Hepatocyte (in vitro differentiated cells): Measurements from ENCODE around the gene CLTB. TPM values are rescaled to one million over a fixed set of nuclear protein-coding genes. Genes with fewer than 3 reads are reported as not detected.

Source experiments
- DNase-seq: peaks from one replicate; pipeline ENCODE4 v3.0.0-alpha.2; 2016; ENCODE audit warnings: low spot score
- H2AFZ ChIP-seq: fragments of 200-600 bp; sonication (generic); 2 replicates; pipeline ENCODE4 v1.6.0; 2016; ENCODE audit warnings: antibody characterized with exemption, mild to moderate bottlenecking
- H3K27ac ChIP-seq: fragments of 200-600 bp; sonication (generic); 2 replicates; pipeline ENCODE4 v1.5.1; 2016; ENCODE audit warnings: mild to moderate bottlenecking
- H3K27me3 ChIP-seq: fragments of 200-600 bp; sonication (generic); 2 replicates; pipeline ENCODE4 v1.6.1; 2016
- H3K36me3 ChIP-seq: fragments of 200-600 bp; sonication (generic); replicated peaks from 2 replicates; pipeline ENCODE4 v1.5.1; 2016; ENCODE audit warnings: low read depth; ENCODE audit not compliant: insufficient read depth
- H3K4me1 ChIP-seq: fragments of 200-600 bp; sonication (generic); 2 replicates; pipeline ENCODE4 v1.5.1; 2016; ENCODE audit warnings: mild to moderate bottlenecking, moderate library complexity; ENCODE audit not compliant: insufficient read depth
- H3K4me2 ChIP-seq: fragments of 200-600 bp; sonication (generic); 2 replicates; pipeline ENCODE4 v1.6.0; 2016
- H3K4me3 ChIP-seq: fragments of 200-600 bp; sonication (generic); 2 replicates; pipeline ENCODE4 v1.5.1; 2016; ENCODE audit warnings: mild to moderate bottlenecking
- H3K79me2 ChIP-seq: fragments of 200-600 bp; sonication (generic); 2 replicates; pipeline ENCODE4 v1.6.0; 2017; ENCODE audit warnings: mild to moderate bottlenecking
- H3K9me2 ChIP-seq: fragments of 200-600 bp; sonication (generic); replicated peaks from 2 replicates; pipeline ENCODE4 v1.6.0; 2017; ENCODE audit warnings: mild to moderate bottlenecking; ENCODE audit not compliant: insufficient read depth
- H3K9me3 ChIP-seq: fragments of 200-600 bp; sonication (generic); 2 replicates; pipeline ENCODE4 v1.5.1; 2016; ENCODE audit warnings: low read depth, mild to moderate bottlenecking
- H4K20me1 ChIP-seq: fragments of 200-600 bp; sonication (generic); 2 replicates; pipeline ENCODE4 v1.6.0; 2016; ENCODE audit warnings: mild to moderate bottlenecking; ENCODE audit not compliant: insufficient read depth, poor library complexity, severe bottlenecking
- EZH2 ChIP-seq: fragments of 200-600 bp; sonication (generic); IDR thresholded peaks from 2 replicates; pipeline ENCODE4 v1.6.1; 2016; ENCODE audit warnings: antibody characterized with exemption, mild to moderate bottlenecking, borderline replicate concordance
- EZH2phosphoT487 ChIP-seq: fragments of 200-600 bp; sonication (generic); IDR thresholded peaks from one replicate; pipeline ENCODE4 v1.6.1; 2018; ENCODE audit warnings: antibody characterized with exemption, mild to moderate bottlenecking, low read depth, moderate library complexity; ENCODE audit not compliant: unreplicated experiment, severe bottlenecking
- WGBS: methylation state at CpG from one replicate; pipeline ENCODE4 v1.1.6; 2016; ENCODE audit warnings: low lambda C conversion rate; ENCODE audit errors: missing lambda C conversion rate; 5-methylcytosine and 5-hydroxymethylcytosine counted together
- polyA plus RNA-seq: library from polyadenylated mRNA; unstranded; fragments of >200 nt; fragmentation: Nextera tagmentation; extraction: Ambion mirVana; gene quantifications from 2 replicates; pipeline ENCODE4 v1.2.1, GENCODE V29; 2016
- total RNA-seq: library from RNA; depleted of rRNA; stranded (reverse); fragments of >200 nt; gene quantifications from 2 replicates; pipeline ENCODE4 v1.2.3, GENCODE V29; 2014
- TF ChIP-seq, protein P1 (sequence below): fragments of 200-600 bp; sonication (generic); IDR thresholded peaks from 2 replicates; pipeline ENCODE4 v1.5.1; 2016; ENCODE audit warnings: antibody characterized with exemption, mild to moderate bottlenecking; ENCODE audit not compliant: poor library complexity

CLTB gene
- total and polyA plus RNA-seq, 2 experiments from 2014 or later = 131 to 284 TPM

DNA sequence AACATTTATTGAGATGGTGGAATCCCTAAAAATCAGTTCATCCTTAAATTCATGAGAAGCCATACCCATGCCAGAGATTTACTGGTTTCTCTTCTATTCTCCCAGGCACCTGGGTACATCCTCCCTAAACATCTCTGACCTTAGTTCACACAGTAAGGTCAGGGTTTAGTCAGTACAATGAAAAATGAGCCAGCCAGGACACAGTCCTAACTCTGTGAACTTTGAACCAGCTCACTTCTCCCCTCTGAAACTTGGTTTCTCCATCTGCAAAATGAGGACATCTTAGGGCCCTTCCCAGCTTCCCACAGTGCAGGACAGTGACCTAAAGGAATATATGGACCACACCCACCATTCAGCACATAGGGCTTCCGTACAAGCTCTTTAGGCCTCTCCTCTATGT lies 29.8 kb downstream of the CLTB start:
- DNase-seq = no peak
- Histone ChIP-seq H4K20me1 (no peaks in the 10 kb centered on the region), H3K4me3 (no peak overlapping the region), H2AFZ (no peak overlapping the region), H3K27me3 (no peaks in the 10 kb centered on the region), H3K79me2 (peaks cover 38% of the 10 kb centered on the region), H3K4me1 (peaks cover 14% of the 10 kb centered on the region), H3K9me3 (no peaks in the 10 kb centered on the region), H3K9me2 (no peaks in the 10 kb centered on the region), H3K4me2 (peak overlapping the region; percentile 84), H3K27ac (no peak overlapping the region), H3K36me3 (no peaks in the 10 kb centered on the region)
- no peak for TF ChIP-seq EZH2
- no peak for TF ChIP-seq EZH2phosphoT487
- TF ChIP-seq, protein P1, sequence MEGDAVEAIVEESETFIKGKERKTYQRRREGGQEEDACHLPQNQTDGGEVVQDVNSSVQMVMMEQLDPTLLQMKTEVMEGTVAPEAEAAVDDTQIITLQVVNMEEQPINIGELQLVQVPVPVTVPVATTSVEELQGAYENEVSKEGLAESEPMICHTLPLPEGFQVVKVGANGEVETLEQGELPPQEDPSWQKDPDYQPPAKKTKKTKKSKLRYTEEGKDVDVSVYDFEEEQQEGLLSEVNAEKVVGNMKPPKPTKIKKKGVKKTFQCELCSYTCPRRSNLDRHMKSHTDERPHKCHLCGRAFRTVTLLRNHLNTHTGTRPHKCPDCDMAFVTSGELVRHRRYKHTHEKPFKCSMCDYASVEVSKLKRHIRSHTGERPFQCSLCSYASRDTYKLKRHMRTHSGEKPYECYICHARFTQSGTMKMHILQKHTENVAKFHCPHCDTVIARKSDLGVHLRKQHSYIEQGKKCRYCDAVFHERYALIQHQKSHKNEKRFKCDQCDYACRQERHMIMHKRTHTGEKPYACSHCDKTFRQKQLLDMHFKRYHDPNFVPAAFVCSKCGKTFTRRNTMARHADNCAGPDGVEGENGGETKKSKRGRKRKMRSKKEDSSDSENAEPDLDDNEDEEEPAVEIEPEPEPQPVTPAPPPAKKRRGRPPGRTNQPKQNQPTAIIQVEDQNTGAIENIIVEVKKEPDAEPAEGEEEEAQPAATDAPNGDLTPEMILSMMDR = no peak
- WGBS = 78% methylated on average over 1 of the region's 1 CpG

- WGBS = 94% methylated on average over 12 of the region's 12 CpGs
- H3K4me3 ChIP-seq = no peak overlapping the region
- TF ChIP-seq, protein P1 = no peak
- TF ChIP-seq EZH2 (no peak), EZH2phosphoT487 (no peak)
- no peaks in the 10 kb centered on the region for H3K36me3 ChIP-seq
- no peak overlapping the region for H3K4me2 ChIP-seq
- H3K27ac ChIP-seq = no peak overlapping the region
- H2AFZ ChIP-seq = no peak overlapping the region
- peaks cover 14% of the 10 kb centered on the region for H3K4me1 ChIP-seq
- H3K27me3 ChIP-seq = no peaks in the 10 kb centered on the region
- H4K20me1 ChIP-seq = no peaks in the 10 kb centered on the region
- H3K79me2 ChIP-seq = peaks cover 26% of the 10 kb centered on the region
- no peaks in the 10 kb centered on the region for H3K9me2 ChIP-seq
- DNase-seq = no peak
- H3K9me3 ChIP-seq = no peaks in the 10 kb centered on the region
Observed at GRCh38 chr5:176384991-176385390, 31.3 kb downstream of the CLTB start.

DNA sequence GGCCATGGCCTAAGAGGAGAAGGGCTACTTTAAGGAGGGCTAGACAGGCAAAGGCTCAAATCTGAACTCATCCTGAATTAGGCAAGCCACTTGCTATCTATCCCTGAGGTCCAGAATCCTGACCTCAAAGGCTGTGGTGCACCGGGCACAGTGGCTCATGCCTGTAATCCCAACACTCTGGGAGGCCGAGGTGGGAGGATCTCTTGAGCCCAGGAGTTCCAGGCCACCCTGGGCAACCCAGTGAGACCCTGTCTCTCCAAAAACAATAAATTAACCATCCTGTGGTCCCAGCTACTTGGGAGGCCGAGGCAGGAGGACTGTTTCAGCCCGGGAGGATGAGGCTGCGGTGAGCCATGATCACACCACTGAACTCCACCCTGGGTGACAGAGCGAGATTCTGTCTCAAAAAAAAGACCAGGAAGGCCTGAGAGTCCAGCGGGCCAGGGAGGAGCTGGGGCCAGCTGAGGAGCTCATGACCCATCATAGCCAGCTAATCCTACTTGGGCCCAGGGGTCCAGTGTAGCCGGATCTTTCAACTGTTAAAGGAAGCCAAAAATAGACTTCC lies 31.9 kb downstream of the CLTB start:
- Histone ChIP-seq H3K4me3 (no peak overlapping the region), H3K36me3 (no peaks in the 10 kb centered on the region), H3K27me3 (no peaks in the 10 kb centered on the region), H3K79me2 (peaks cover 26% of the 10 kb centered on the region), H3K9me2 (no peaks in the 10 kb centered on the region), H4K20me1 (no peaks in the 10 kb centered on the region), H2AFZ (no peak overlapping the region), H3K4me1 (peaks cover 11% of the 10 kb centered on the region), H3K9me3 (no peaks in the 10 kb centered on the region), H3K27ac (no peak overlapping the region), H3K4me2 (no peak overlapping the region)
- no peak for DNase-seq
- 98% methylated on average over 8 of the region's 8 CpGs for WGBS
- TF ChIP-seq EZH2 = no peak
- TF ChIP-seq EZH2phosphoT487 = no peak
- TF ChIP-seq, protein P1 = no peak
